ENCODE measurements around the gene FBXO31.

The FBXO31 gene

GRCh38 chr16:87316923-87317749 is 66.4 kb downstream of the FBXO31 start, which contains the start of gene C16orf95:
C16orf95 (minus strand) TSS chr16:87317392; CDS start chr16:87317242, 150 bp downstream.
- peak within 1 kb of the TSS; percentile 92 for H3K9ac ChIP-seq (ENCODE audit: low read length)
- peak; percentile 56 for TF ChIP-seq CTCF (IDR thresholded peaks at IDR 0.05; ENCODE audit: low read depth, low read length)
- no peak for TF ChIP-seq EZH2phosphoT487 (IDR thresholded peaks at IDR 0.05; ENCODE audit: low read depth)
- H3K27me3 ChIP-seq (ENCODE audit: low read depth, low read length) = no peaks in the 10 kb centered on the region
- H3K4me1 ChIP-seq (ENCODE audit: low read length) = peaks cover 31% of the 10 kb centered on the region
- peaks cover 6% of the 10 kb centered on the region for H3K36me3 ChIP-seq (replicated peaks; ENCODE audit: low read depth, low read length)
- H3K9me3 ChIP-seq (ENCODE audit: insufficient read depth, low read length) = no peaks in the 10 kb centered on the region
- H3K79me2 ChIP-seq (ENCODE audit: low read length) = peaks cover 21% of the 10 kb centered on the region
- peak within 1 kb of the TSS; percentile 75 for H3K27ac ChIP-seq (ENCODE audit: low read length)
- H3K4me3 ChIP-seq (ENCODE audit: low read length) = peak within 1 kb of the TSS; percentile 82
- H3K4me2 ChIP-seq (ENCODE audit: low read length) = peak within 1 kb of the TSS; percentile 93
- peak within 1 kb of the TSS; percentile 55; the same call in 1 of the 2 replicates for H2AFZ ChIP-seq (ENCODE audit: low read depth, low read length)
- no peaks in the 10 kb centered on the region for H4K20me1 ChIP-seq (ENCODE audit: insufficient read depth, low read length)

- peak overlapping the region; percentile 69 for H3K4me2 ChIP-seq (ENCODE audit: low read length)
- H4K20me1 ChIP-seq (ENCODE audit: insufficient read depth, low read length) = no peaks in the 10 kb centered on the region
- no peak for TF ChIP-seq CTCF (IDR thresholded peaks at IDR 0.05; ENCODE audit: low read depth, low read length)
- TF ChIP-seq EZH2phosphoT487 (IDR thresholded peaks at IDR 0.05; ENCODE audit: low read depth) = no peak
- H3K27ac ChIP-seq (ENCODE audit: low read length) = peak overlapping the region; percentile 75; the same call in 1 of the 2 replicates
- H3K27me3 ChIP-seq (ENCODE audit: low read depth, low read length) = no peaks in the 10 kb centered on the region
- H3K4me3 ChIP-seq (ENCODE audit: low read length) = peak overlapping the region; percentile 82
- peaks cover 31% of the 10 kb centered on the region for H3K4me1 ChIP-seq (ENCODE audit: low read length)
- peaks cover 21% of the 10 kb centered on the region for H3K79me2 ChIP-seq (ENCODE audit: low read length)
- peak overlapping the region; percentile 92 for H3K9ac ChIP-seq (ENCODE audit: low read length)
- H2AFZ ChIP-seq (ENCODE audit: low read depth, low read length) = 0 out of 2 replicates have a peak overlapping the region, but pooled peaks have one; percentile 55
- no peaks in the 10 kb centered on the region for H3K9me3 ChIP-seq (ENCODE audit: insufficient read depth, low read length)
- peaks cover 6% of the 10 kb centered on the region for H3K36me3 ChIP-seq (replicated peaks; ENCODE audit: low read depth, low read length)
Observed at GRCh38 chr16:87316450-87316922, 67.1 kb downstream of the FBXO31 start.

DNA sequence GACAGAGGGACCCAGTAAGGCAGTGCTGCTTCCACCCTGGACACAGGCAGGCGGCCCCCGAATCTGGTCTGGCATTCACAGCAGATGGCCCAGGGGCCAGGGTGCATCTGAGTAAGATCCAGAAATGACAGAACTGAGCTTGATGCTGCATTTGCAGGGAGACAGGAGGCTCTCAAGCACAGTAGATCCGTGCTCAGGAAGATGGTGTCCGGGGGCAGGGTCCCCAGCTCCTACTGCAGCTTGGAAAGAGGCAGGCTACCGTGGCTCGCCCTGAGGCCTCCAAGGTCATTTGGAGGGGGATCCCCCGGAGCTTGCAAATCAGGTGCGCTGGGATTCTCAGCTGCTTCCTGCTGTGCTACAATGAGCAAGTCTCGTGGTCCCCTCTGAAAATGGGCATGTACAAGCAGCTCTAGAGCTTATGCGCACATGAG is 68.6 kb downstream of the FBXO31 start:
- Histone ChIP-seq H3K27me3 (ENCODE audit: low read depth, low read length) (no peaks in the 10 kb centered on the region), H3K4me1 (ENCODE audit: low read length) (peaks cover 31% of the 10 kb centered on the region), H3K36me3 (replicated peaks; ENCODE audit: low read depth, low read length) (peaks cover 6% of the 10 kb centered on the region), H3K4me3 (ENCODE audit: low read length) (peak overlapping the region; percentile 43), H3K9ac (ENCODE audit: low read length) (peak overlapping the region; percentile 32; the same call in 1 of the 2 replicates), H4K20me1 (ENCODE audit: insufficient read depth, low read length) (no peaks in the 10 kb centered on the region), H2AFZ (ENCODE audit: low read depth, low read length) (peak overlapping the region; percentile 48; the same call in 1 of the 2 replicates), H3K27ac (ENCODE audit: low read length) (peak overlapping the region; percentile 62), H3K79me2 (ENCODE audit: low read length) (peaks cover 21% of the 10 kb centered on the region), H3K4me2 (ENCODE audit: low read length) (peak overlapping the region; percentile 74), H3K9me3 (ENCODE audit: insufficient read depth, low read length) (no peaks in the 10 kb centered on the region)
- no peak for TF ChIP-seq EZH2phosphoT487 (IDR thresholded peaks at IDR 0.05; ENCODE audit: low read depth)
- TF ChIP-seq CTCF (IDR thresholded peaks at IDR 0.05; ENCODE audit: low read depth, low read length) = no peak

DNA sequence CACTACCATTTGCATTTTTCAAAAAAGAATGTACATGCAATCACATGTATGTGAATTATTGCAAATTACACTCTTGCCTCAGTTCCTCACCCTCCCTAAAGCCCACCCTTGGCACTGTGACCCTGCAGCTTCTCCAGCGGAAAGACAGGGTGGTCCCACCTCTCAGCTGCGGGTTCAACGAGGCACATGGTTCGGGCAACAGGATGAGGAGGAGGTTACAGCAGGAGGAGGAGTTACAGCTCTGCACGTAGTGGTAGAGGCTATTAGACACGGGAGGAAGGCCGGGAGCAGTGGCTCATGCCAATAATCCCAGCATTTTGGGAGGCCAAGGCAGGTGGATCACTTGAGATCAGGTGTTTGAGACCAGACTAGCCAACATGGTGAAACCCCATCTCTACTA is 71.6 kb downstream of the FBXO31 start:
- Histone ChIP-seq H3K4me3 (ENCODE audit: low read length) (no peak overlapping the region), H3K9ac (ENCODE audit: low read length) (no peak overlapping the region), H2AFZ (ENCODE audit: low read depth, low read length) (no peak overlapping the region), H3K27me3 (ENCODE audit: low read depth, low read length) (no peaks in the 10 kb centered on the region), H3K9me3 (ENCODE audit: insufficient read depth, low read length) (no peaks in the 10 kb centered on the region), H3K79me2 (ENCODE audit: low read length) (peaks cover 3% of the 10 kb centered on the region), H3K36me3 (replicated peaks; ENCODE audit: low read depth, low read length) (peaks cover 6% of the 10 kb centered on the region), H3K27ac (ENCODE audit: low read length) (no peak overlapping the region), H4K20me1 (ENCODE audit: insufficient read depth, low read length) (no peaks in the 10 kb centered on the region), H3K4me2 (ENCODE audit: low read length) (no peak overlapping the region), H3K4me1 (ENCODE audit: low read length) (peaks cover 23% of the 10 kb centered on the region)
- TF ChIP-seq EZH2phosphoT487 (IDR thresholded peaks at IDR 0.05; ENCODE audit: low read depth) = no peak
- TF ChIP-seq CTCF (IDR thresholded peaks at IDR 0.05; ENCODE audit: low read depth, low read length) = no peak
